Pancreas (tissue), 10 donors: Measurements from ENCODE around the gene FIP1L1. TPM values are rescaled to one million over a fixed set of nuclear protein-coding genes. Genes with fewer than 3 reads are reported as not detected.
"Not testable (repeated sequence)": the region's sequence is repeated elsewhere in the genome, so short reads cannot be mapped to it uniquely, and the experiment has no call there.

Source experiments
- ATAC-seq, 4 donors: fragments of 200-7000 bp; cut with Tn5 transposase; one replicate each; pipeline versions ENCODE4 v1.8.0 to v1.9.1; 2020; ENCODE audit warnings: mild to moderate bottlenecking in 4 of 4, moderate library complexity in 4 of 4
- DNase-seq, 6 donors: peaks; one replicate each; pipeline ENCODE4 v3.0.0-alpha.2; 2020
- FAIRE-seq: peaks from 2 replicates; lab custom pipeline; 2012; peaks lifted over from hg19 to GRCh38; lab: Jason Lieb, UNC
- H3K27ac ChIP-seq, 4 donors: fragments of 200-600 bp; sonication (generic); 1 replicate in 3 of 4; 2 replicates in 1 of 4; pipeline versions ENCODE4 v1.5.0 to v1.8.0; 2020
- H3K27me3 ChIP-seq, 4 donors: fragments of 200-600 bp; one replicate each; pipeline ENCODE4 v1.8.0; 2021
- H3K36me3 ChIP-seq, 3 donors: fragments of 200-600 bp; sonication (generic) in 1 of 3; one replicate each; pipeline versions ENCODE4 v1.5.0 to v1.8.0; 2020 to 2021
- H3K4me1 ChIP-seq, 3 donors: fragments of 200-600 bp; one replicate each; pipeline ENCODE4 v1.8.0; 2021
- H3K4me3 ChIP-seq, 4 donors: fragments of 200-600 bp; sonication (generic) in 2 of 4; one replicate each; pipeline versions ENCODE4 v1.5.0 to v1.8.0; 2020 to 2021
- H3K9me3 ChIP-seq, 4 donors: fragments of 200-600 bp; one replicate each; pipeline ENCODE4 v1.8.0; 2021
- WGBS, 2 donors: extraction: QIAGEN DNeasy Blood & Tissue Kit; methylation state at CpG; one replicate each; pipeline ENCODE4 v1.1.7; 2013; 5-methylcytosine and 5-hydroxymethylcytosine counted together
- intact Hi-C, 3 donors: fragments of 100-400 bp; cut with DNase I; formaldehyde crosslinking; loops; one replicate each; pipeline versions ENCODE4 v1.11.1 to v1.14.2; 2022
- polyA plus RNA-seq, 2 donors: library from polyadenylated mRNA; stranded (reverse); fragments of 200-250 nt; gene quantifications; one replicate each; pipeline ENCODE4 v1.2.3, GENCODE V29; 2013
- total RNA-seq, 6 donors: library from RNA; stranded (reverse); fragmentation: NEBNext Ultra II Directional in 4 of 6; extraction: Animal tissue kit (Norgen Biotek cat#: 25700) in 4 of 6; gene quantifications; one replicate each; pipeline versions ENCODE4 v1.2.1 to v1.2.4, GENCODE V29; 2021 to 2023
- TF ChIP-seq, protein P1 (sequence below), 4 donors: fragments of 200-600 bp; sonication (generic) in 3 of 4; IDR thresholded peaks; one replicate each; pipeline versions ENCODE4 v1.5.0 to v1.8.0; 2021; ENCODE audit warnings: antibody characterized with exemption in 4 of 4
- donor health status: healthy with polysubstance abuse.
- donor health status: DM: no; HTN: no; CAD: no; lungs with moderate emphysema.
- donor health status: DM: no; HTN: no; CAD: no.
- donor health status: control.
- donor health status: control.
- donor health status: Bipolar disorder and iron deficiency.
- donor health status: DM: yes; HTN: yes; CAD: no.
- donor health status: DM: no; HTN: no; CAD: no.
- donor health status: DM: no; HTN: no; CAD: no.
- donor health status: DM: yes; HTN: yes; CAD: no.

Gene FIP1L1
- total and polyA plus RNA-seq, 8 donors, result 10.0 to 27.8 (median 18.0) TPM

DNA sequence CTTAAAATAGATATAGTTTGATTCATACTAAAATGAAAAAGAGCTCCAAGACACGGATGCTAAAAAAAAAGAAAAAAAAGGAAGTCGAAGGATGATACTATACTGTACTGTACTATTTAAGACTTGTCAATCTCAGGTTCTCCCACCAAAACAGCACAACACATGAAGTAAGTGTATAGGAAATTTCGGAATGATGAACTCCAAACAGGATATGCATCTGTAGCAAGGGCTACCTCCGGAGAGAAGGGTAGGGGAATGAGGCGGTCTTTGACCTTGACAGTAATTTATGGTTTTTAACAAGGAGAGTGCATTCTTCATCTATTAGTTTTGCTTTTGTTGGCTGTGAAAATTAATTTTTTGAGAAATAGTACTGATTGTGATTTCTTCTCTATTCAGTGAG lies 541 bp upstream of the FIP1L1 start:
- Histone ChIP-seq H3K27ac (peak overlapping the region in 3 of 4 donors; percentile 19 to 85 (median 71)), H3K9me3 (no peaks in the 10 kb centered on the region), H3K4me3 (peak overlapping the region; percentile 63 to 96 (median 90)), H3K36me3 (no peaks in the 10 kb centered on the region), H3K4me1 (peaks cover 8 to 15% (median 15%) of the 10 kb centered on the region in 3 donors), H3K27me3 (no peaks in the 10 kb centered on the region)
- 50 to 53% methylated on average over 5 of the region's 5 CpGs for WGBS, 2 donors
- TF ChIP-seq, protein P1, sequence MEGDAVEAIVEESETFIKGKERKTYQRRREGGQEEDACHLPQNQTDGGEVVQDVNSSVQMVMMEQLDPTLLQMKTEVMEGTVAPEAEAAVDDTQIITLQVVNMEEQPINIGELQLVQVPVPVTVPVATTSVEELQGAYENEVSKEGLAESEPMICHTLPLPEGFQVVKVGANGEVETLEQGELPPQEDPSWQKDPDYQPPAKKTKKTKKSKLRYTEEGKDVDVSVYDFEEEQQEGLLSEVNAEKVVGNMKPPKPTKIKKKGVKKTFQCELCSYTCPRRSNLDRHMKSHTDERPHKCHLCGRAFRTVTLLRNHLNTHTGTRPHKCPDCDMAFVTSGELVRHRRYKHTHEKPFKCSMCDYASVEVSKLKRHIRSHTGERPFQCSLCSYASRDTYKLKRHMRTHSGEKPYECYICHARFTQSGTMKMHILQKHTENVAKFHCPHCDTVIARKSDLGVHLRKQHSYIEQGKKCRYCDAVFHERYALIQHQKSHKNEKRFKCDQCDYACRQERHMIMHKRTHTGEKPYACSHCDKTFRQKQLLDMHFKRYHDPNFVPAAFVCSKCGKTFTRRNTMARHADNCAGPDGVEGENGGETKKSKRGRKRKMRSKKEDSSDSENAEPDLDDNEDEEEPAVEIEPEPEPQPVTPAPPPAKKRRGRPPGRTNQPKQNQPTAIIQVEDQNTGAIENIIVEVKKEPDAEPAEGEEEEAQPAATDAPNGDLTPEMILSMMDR (IDR thresholded peaks at IDR 0.05), result no peak
- DNase-seq, result no peak
- intact Hi-C loops, result no loop called here
- no peak for FAIRE-seq
- ATAC-seq, result peak in 2 of 4 donors; percentile 2

DNA sequence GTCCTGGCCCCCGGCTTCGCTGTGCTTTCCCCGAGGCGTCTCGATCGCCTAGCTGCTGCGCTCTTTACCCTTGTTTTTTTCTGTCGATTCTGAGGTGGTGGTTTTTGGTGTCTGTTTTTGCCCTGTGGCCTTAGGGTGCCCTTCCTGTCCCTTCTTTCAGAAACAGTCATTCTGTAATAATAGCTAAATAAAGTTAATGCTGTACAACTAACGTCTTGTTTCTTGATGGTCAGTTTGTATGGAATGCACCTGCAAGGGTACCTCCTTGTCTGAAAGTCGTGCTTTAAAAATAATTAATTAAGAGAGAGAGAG lies 686 bp downstream of the FIP1L1 start:
- TF ChIP-seq, protein P1 (IDR thresholded peaks at IDR 0.05), result no peak
- Histone ChIP-seq H3K9me3 (no peaks in the 10 kb centered on the region), H3K36me3 (peaks cover 0 to 4% (median 0%) of the 10 kb centered on the region in 3 donors), H3K27ac (peak overlapping the region; percentile 71 to 85 (median 76)), H3K4me1 (peaks cover 8 to 15% (median 15%) of the 10 kb centered on the region in 3 donors), H3K4me3 (peak overlapping the region; percentile 63 to 96 (median 90)), H3K27me3 (no peaks in the 10 kb centered on the region)
- intact Hi-C loops, result no loop called here
- 1% methylated on average over 10 of the region's 10 CpGs for WGBS, 2 donors
- FAIRE-seq, result no peak
- ATAC-seq, result no peak
- DNase-seq, result no peak

DNA sequence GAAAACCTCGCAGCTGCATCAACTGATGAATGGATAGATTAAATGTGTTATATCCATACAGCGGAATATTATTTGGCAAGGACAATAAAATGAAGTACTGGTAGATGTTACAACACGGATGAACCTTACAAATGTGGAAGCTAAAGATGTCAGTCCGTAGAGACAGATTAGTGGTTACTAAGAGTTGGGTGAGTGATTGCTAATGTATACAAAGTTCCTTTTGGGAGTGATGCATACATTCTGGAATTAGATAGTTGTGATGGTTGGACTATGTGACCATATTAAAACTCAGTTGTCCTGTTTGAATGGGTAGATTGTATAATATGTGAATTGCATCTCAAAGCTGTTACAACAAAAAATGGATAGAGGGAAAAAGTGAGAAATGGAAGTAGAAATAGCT lies 2.8 kb downstream of the FIP1L1 start:
- no peak for FAIRE-seq
- TF ChIP-seq, protein P1 (IDR thresholded peaks at IDR 0.05), result no peak

DNA sequence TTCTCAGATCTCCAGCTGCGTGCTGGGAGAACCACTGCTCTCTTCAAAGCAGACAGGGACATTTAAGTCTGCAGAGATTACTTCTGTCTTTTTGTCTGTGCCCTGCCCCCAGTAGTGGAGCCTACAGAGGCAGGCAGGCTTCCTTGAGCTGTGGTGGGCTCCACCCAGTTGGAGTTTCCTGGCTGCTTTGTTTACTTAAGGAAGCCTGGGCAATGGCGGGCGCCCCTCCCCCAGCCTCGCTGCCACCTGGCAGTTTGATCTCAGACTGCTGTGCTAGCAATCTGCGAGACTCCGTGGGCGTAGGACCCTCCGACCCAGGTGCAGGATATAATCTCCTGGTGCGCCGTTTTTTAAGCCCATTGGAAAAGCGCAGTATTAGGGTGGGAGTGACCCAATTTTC lies 32.0 kb downstream of the FIP1L1 start:
- 97 to 98% methylated on average over 11 of the region's 11 CpGs for WGBS, 2 donors
- H3K36me3 ChIP-seq, intact Hi-C loops, H3K27me3 ChIP-seq, H3K4me1 ChIP-seq, DNase-seq, ATAC-seq, H3K4me3 ChIP-seq, FAIRE-seq, H3K27ac ChIP-seq, H3K9me3 ChIP-seq: not testable (repeated sequence)

More for the DNA sequence above, 2.8 kb downstream of the FIP1L1 start:
- H3K4me1 ChIP-seq, result peaks cover 8 to 15% (median 15%) of the 10 kb centered on the region in 3 donors
- no peak for DNase-seq
- H3K9me3 ChIP-seq, result no peaks in the 10 kb centered on the region
- intact Hi-C loops, result no loop called here
- H3K27me3 ChIP-seq, result no peaks in the 10 kb centered on the region
- H3K36me3 ChIP-seq, result peaks cover 0 to 19% (median 0%) of the 10 kb centered on the region in 3 donors
- H3K4me3 ChIP-seq, result no peak overlapping the region
- 92 to 93% methylated on average over 4 of the region's 4 CpGs for WGBS, 2 donors
- no peak overlapping the region for H3K27ac ChIP-seq
- no peak for ATAC-seq

DNA sequence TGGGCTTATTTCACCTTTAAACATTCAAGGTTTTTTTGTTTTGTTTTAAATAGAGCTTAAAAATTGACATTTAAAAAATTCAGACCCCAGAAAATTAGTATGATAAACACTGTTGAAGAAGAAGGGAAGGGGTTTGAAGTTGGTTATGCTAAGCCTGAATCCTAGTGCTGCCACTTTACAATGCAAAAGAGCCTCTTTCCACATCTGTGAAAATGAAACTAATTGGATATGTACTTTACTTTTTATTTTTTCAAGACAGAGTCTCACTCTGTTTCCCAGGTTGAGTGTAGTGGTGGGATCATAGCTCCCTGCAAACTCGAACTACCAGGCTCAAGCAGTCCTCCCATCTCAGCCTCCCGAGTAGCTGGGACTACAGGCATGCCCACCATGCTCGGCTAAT lies 41.8 kb downstream of the FIP1L1 start:
- intact Hi-C loops, result no loop called here
- H3K4me3 ChIP-seq, result no peak overlapping the region
- DNase-seq, result no peak
- H3K27me3 ChIP-seq, result no peaks in the 10 kb centered on the region
- no peak overlapping the region for H3K27ac ChIP-seq
- no peaks in the 10 kb centered on the region for H3K4me1 ChIP-seq
- no peak for ATAC-seq
- FAIRE-seq, result no peak
- peaks cover 0 to 3% (median 0%) of the 10 kb centered on the region in 3 donors for H3K36me3 ChIP-seq
- 95% methylated on average over 3 of the region's 3 CpGs for WGBS, 2 donors
- TF ChIP-seq, protein P1 (IDR thresholded peaks at IDR 0.05), result no peak
- H3K9me3 ChIP-seq, result no peaks in the 10 kb centered on the region
